IMR-90 (cell line): Measurements from ENCODE around the gene GALNT7. TPM values are rescaled to one million over a fixed set of nuclear protein-coding genes. Genes with fewer than 3 reads are reported as not detected.
"Not testable (repeated sequence)": the region's sequence is repeated elsewhere in the genome, so short reads cannot be mapped to it uniquely, and the experiment has no call there.

ENCODE experiments used
- ATAC-seq: fragments of 200-7000 bp; cut with Tn5 transposase; 2 replicates; pipeline ENCODE4 v1.9.1; 2020; ENCODE audit warnings: low read depth, mild to moderate bottlenecking, moderate library complexity
- BruUV-seq: library from RNA; stranded (reverse); fragments of 400-500 nt; replicated peaks from 2 replicates; lab custom pipeline; 2021; lab: Mats Ljungman, UMichigan
- CTCF ChIA-PET: fragments of 300-600 bp; formaldehyde crosslinking; extraction: SDS; loops from one replicate; lab custom pipeline; 2021; ENCODE audit warnings: antibody characterized with exemption; lab: Yijun Ruan, JAX
- POLR2A ChIA-PET: fragments of 300-600 bp; sonication (Branson Sonifier 250); formaldehyde crosslinking; loops from one replicate; lab custom pipeline; 2022; ENCODE audit warnings: antibody characterized with exemption; ENCODE audit not compliant: unreplicated experiment; lab: Charles Lee
- DNase-seq: peaks from one replicate; pipeline ENCODE4 v3.0.0; 2013
- H2AFZ ChIP-seq: replicated peaks from 2 replicates; pipeline ENCODE3; 2013; ENCODE audit warnings: low read length, mild to moderate bottlenecking; ENCODE audit not compliant: poor library complexity
- H2AK5ac ChIP-seq: 2 replicates; pipeline ENCODE4 v1.6.1; 2013; ENCODE audit warnings: low read depth, low read length, inconsistent platforms
- H2AK9ac ChIP-seq: replicated peaks from 2 replicates; pipeline ENCODE3; 2013; ENCODE audit warnings: mild to moderate bottlenecking, low read depth, low read length, moderate library complexity; ENCODE audit not compliant: poor library complexity
- H2BK120ac ChIP-seq: 2 replicates; pipeline ENCODE4 v1.6.1; 2013; ENCODE audit warnings: low read depth, low read length, inconsistent platforms
- H2BK15ac ChIP-seq: 3 replicates; pipeline ENCODE4 v1.6.1; 2013; ENCODE audit warnings: low read depth, low read length, inconsistent platforms
- H2BK20ac ChIP-seq: 2 replicates; pipeline ENCODE4 v1.6.1; 2013; ENCODE audit warnings: low read depth, mild to moderate bottlenecking, inconsistent platforms, low read length, moderate library complexity
- H2BK5ac ChIP-seq: 2 replicates; pipeline ENCODE4 v1.6.1; 2013; ENCODE audit warnings: mild to moderate bottlenecking, low read depth, low read length, inconsistent platforms; ENCODE audit not compliant: poor library complexity, severe bottlenecking
- H3K14ac ChIP-seq: replicated peaks from 2 replicates; pipeline ENCODE4 v1.6.1; 2013; ENCODE audit warnings: low read depth, low read length, inconsistent platforms
- H3K18ac ChIP-seq: 2 replicates; pipeline ENCODE4 v1.6.1; 2013; ENCODE audit warnings: low read depth, low read length, control low read depth
- H3K23ac ChIP-seq: 2 replicates; pipeline ENCODE4 v1.6.1; 2013; ENCODE audit warnings: low read depth, low read length, inconsistent platforms
- H3K27ac ChIP-seq: 2 replicates; pipeline ENCODE4 v1.5.1; 2013; ENCODE audit warnings: mild to moderate bottlenecking, control low read depth, low read length; ENCODE audit not compliant: insufficient read depth
- H3K27me3 ChIP-seq: 2 replicates; pipeline ENCODE4 v1.6.1; 2013; ENCODE audit warnings: low read length; ENCODE audit not compliant: control insufficient read depth, insufficient read depth
- H3K36me3 ChIP-seq: 2 replicates; pipeline ENCODE4 v1.6.1; 2013; ENCODE audit warnings: low read length, mixed read lengths; ENCODE audit not compliant: control insufficient read depth, insufficient read depth
- H3K4ac ChIP-seq: 2 replicates; pipeline ENCODE4 v1.6.1; 2013; ENCODE audit warnings: low read depth, low read length, inconsistent platforms
- H3K4me1 ChIP-seq: 2 replicates; pipeline ENCODE4 v1.6.1; 2013; ENCODE audit warnings: low read length, mixed read lengths; ENCODE audit not compliant: control insufficient read depth, insufficient read depth
- H3K4me2 ChIP-seq: 2 replicates; pipeline ENCODE4 v1.6.1; 2013; ENCODE audit warnings: low read depth, mild to moderate bottlenecking, control low read depth, low read length, moderate library complexity
- H3K4me3 ChIP-seq: 2 replicates; pipeline ENCODE4 v1.5.1; 2013; ENCODE audit warnings: low read depth, mild to moderate bottlenecking, control low read depth, low read length, moderate library complexity; ENCODE audit not compliant: insufficient read depth
- H3K56ac ChIP-seq: 2 replicates; pipeline ENCODE4 v1.6.1; 2013; ENCODE audit warnings: low read length, inconsistent platforms; ENCODE audit not compliant: insufficient read depth; ENCODE audit errors: extremely low read depth
- H3K79me1 ChIP-seq, 2 experiments: 2 replicates each; pipeline ENCODE4 v1.6.1; 2013; ENCODE audit warnings: low read length in 2 of 2, inconsistent platforms in 1 of 2, low read depth in 1 of 2
- H3K9ac ChIP-seq: 2 replicates; pipeline ENCODE4 v1.6.1; 2013; ENCODE audit warnings: low read depth, low read length, control low read depth
- H3K9me1 ChIP-seq: 2 replicates; pipeline ENCODE4 v1.6.1; 2013; ENCODE audit warnings: low read length, inconsistent platforms; ENCODE audit not compliant: insufficient read depth
- H3K9me3 ChIP-seq: 2 replicates; pipeline ENCODE4 v1.6.1; 2013; ENCODE audit warnings: low read length; ENCODE audit not compliant: control insufficient read depth, insufficient read depth
- H4K20me1 ChIP-seq: 2 replicates; pipeline ENCODE4 v1.6.1; 2013; ENCODE audit warnings: low read length, inconsistent platforms; ENCODE audit not compliant: insufficient read depth
- H4K5ac ChIP-seq: 2 replicates; pipeline ENCODE4 v1.6.1; 2013; ENCODE audit warnings: mild to moderate bottlenecking, low read depth, low read length, control low read depth
- H4K8ac ChIP-seq, 2 experiments: 2 replicates each; pipeline ENCODE4 v1.6.1; 2013; ENCODE audit warnings: low read depth in 2 of 2, low read length in 2 of 2, control low read depth in 1 of 2, inconsistent platforms in 1 of 2
- H4K91ac ChIP-seq: 2 replicates; pipeline ENCODE4 v1.6.1; 2013; ENCODE audit warnings: low read depth, low read length, inconsistent platforms; ENCODE audit not compliant: insufficient read depth
- WGBS, 2 experiments: methylation state at CpG; one replicate each; pipeline versions ENCODE4 v1.1.5 to v1.1.7; 2013; ENCODE audit warnings: missing lambda C conversion rate in 2 of 2; ENCODE audit not compliant: insufficient read length in 1 of 2; ENCODE audit errors: extremely low coverage in 2 of 2; 5-methylcytosine and 5-hydroxymethylcytosine counted together
- dilution Hi-C: fragments of 300-500 bp; cut with HindIII; formaldehyde crosslinking; loops from one replicate; pipeline ENCODE4 v1.14.3; 2018; ENCODE audit warnings: low sequenced_read_pairs; ENCODE audit not compliant: unreplicated experiment
- in situ Hi-C: fragments of 300-500 bp; cut with MboI; formaldehyde crosslinking; loops from 3 replicates; pipeline ENCODE4 v1.14.3; 2019; ENCODE audit warnings: low sequenced_read_pairs, inconsistent platforms, mixed read lengths
- intact Hi-C: fragments of 100-400 bp; cut with micrococcal nuclease; formaldehyde crosslinking; loops from 2 replicates; pipeline ENCODE4 v1.10.0; 2022
- polyA plus RNA-seq, 3 experiments: library from polyadenylated mRNA; depleted of rRNA; stranded (reverse); fragments of >200 nt; gene quantifications; 2 replicates each; pipeline ENCODE4 v1.2.3, GENCODE V29; 2012; ENCODE audit warnings: low replicate concordance in 1 of 3
- total RNA-seq: library from RNA; depleted of rRNA; stranded (reverse); fragments of >200 nt; gene quantifications from 2 replicates; pipeline ENCODE4 v1.2.3, GENCODE V29; 2012

GALNT7 gene
- total and polyA plus RNA-seq, 2 of the 4 experiments (the other 2 are of a cell fraction): 19.1 to 31.2 TPM

- dilution Hi-C loops, ATAC-seq, H4K91ac ChIP-seq, H2AK9ac ChIP-seq, intact Hi-C loops, H3K18ac ChIP-seq, H2BK5ac ChIP-seq, DNase-seq, H3K4ac ChIP-seq, H2BK20ac ChIP-seq, H3K9ac ChIP-seq, H3K4me2 ChIP-seq, H3K9me1 ChIP-seq, H3K27me3 ChIP-seq, H3K9me3 ChIP-seq, H2BK15ac ChIP-seq, H3K79me1 ChIP-seq, in situ Hi-C loops, H4K20me1 ChIP-seq, H3K4me3 ChIP-seq, H3K4me1 ChIP-seq, H3K56ac ChIP-seq, BruUV-seq, H4K8ac ChIP-seq, H2AK5ac ChIP-seq, H4K5ac ChIP-seq, H2AFZ ChIP-seq, H3K36me3 ChIP-seq, H3K27ac ChIP-seq, H2BK120ac ChIP-seq, H3K23ac ChIP-seq, H3K14ac ChIP-seq: not testable (repeated sequence)
- WGBS, 2 experiments: 97% methylated on average over 11 of the region's 50 CpGs; no CpG with 5 or more reads in 1 of the 2 experiments
- POLR2A ChIA-PET: interaction anchor here (0.6 kb wide), 1 partner anchor 8 kb away, joined by 3 read pairs; no protein-coding TSS in a partner anchor
- CTCF ChIA-PET: interaction anchor here (0.7 kb wide), 1 partner anchor 118 kb away, joined by 3 read pairs; no protein-coding TSS in a partner anchor
These were observed 15.1 kb downstream of the GALNT7 start for GRCh38 chr4:173183659-173184247.
